Thoracic aorta (tissue), 2 donors: ENCODE data around the gene LRP1B. TPM values are rescaled to one million over a fixed set of nuclear protein-coding genes. Genes with fewer than 3 reads are reported as not detected.

Experiments used
- ATAC-seq: fragments of 150-250 bp; one replicate; pipeline ENCODE4 v1.8.0; 2017; ENCODE audit warnings: low read depth; ENCODE audit not compliant: insufficient number of reproducible peaks, low FRiP score
- DNase-seq: peaks from one replicate; pipeline ENCODE4 v3.0.0-alpha.2; 2020; ENCODE audit warnings: low spot score
- H3K27ac ChIP-seq, 2 donors: fragments of 200-600 bp; sonication (generic); 1 replicate in 1 of 2; 2 replicates in 1 of 2; pipeline ENCODE4 v1.5.1; 2016; ENCODE audit warnings: mild to moderate bottlenecking in 2 of 2, moderate library complexity in 2 of 2
- H3K27me3 ChIP-seq: fragments of 200-600 bp; sonication (generic); replicated peaks from 2 replicates; pipeline ENCODE4 v1.6.0; 2016; ENCODE audit warnings: mild to moderate bottlenecking; ENCODE audit not compliant: insufficient read depth
- H3K36me3 ChIP-seq: fragments of 200-600 bp; sonication (generic); one replicate; pipeline ENCODE4 v1.5.1; 2016
- H3K4me1 ChIP-seq, 2 donors: fragments of 200-600 bp; sonication (generic); 1 replicate in 1 of 2; 2 replicates in 1 of 2; pipeline versions ENCODE4 v1.5.1 to v1.6.0; 2016; ENCODE audit warnings: low read depth in 2 of 2, mild to moderate bottlenecking in 1 of 2; ENCODE audit not compliant: control insufficient read depth in 1 of 2
- H3K4me3 ChIP-seq: fragments of 200-600 bp; sonication (generic); 2 replicates; pipeline ENCODE4 v1.5.1; 2016; ENCODE audit warnings: mild to moderate bottlenecking
- H3K9me3 ChIP-seq: fragments of 200-600 bp; sonication (generic); 2 replicates; pipeline ENCODE4 v1.5.1; 2016
- total RNA-seq, 2 donors: library from RNA; depleted of rRNA; stranded (reverse); fragments of >200 nt; gene quantifications; one replicate each; pipeline versions ENCODE4 v1.1.0 to v1.2.3, GENCODE V29; 2016
- TF ChIP-seq, protein P1 (sequence below): fragments of 200-600 bp; sonication (generic); IDR thresholded peaks from one replicate; pipeline ENCODE4 v1.5.1; 2019; ENCODE audit warnings: antibody characterized with exemption

The LRP1B gene
- total RNA-seq, 2 donors from 2014 or later = 0.27 to 0.28 TPM

DNA sequence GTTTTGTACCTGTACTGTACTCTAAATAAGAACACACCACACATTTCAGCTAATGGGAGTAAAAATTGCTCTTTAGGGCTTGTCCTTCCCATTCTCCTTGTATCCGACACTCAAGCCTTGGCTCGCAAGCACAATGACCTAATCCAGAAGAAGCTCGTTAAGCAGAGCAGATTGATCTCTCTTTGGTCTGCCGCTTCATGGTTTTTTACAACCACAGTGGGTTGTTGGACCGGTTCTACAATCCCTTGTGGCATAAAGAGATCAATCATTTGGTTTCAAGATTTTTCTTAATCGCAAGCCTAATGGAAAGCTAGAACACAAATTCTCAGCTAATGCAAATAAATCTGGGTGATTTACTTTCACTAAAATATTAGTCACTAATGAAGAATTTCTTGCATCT lies 662.1 kb downstream of the LRP1B start:
- no peak overlapping the region for H3K27ac ChIP-seq
- H3K4me3 ChIP-seq = no peak overlapping the region
- no peaks in the 10 kb centered on the region for H3K36me3 ChIP-seq
- H3K4me1 ChIP-seq = no peaks in the 10 kb centered on the region
- TF ChIP-seq, protein P1, sequence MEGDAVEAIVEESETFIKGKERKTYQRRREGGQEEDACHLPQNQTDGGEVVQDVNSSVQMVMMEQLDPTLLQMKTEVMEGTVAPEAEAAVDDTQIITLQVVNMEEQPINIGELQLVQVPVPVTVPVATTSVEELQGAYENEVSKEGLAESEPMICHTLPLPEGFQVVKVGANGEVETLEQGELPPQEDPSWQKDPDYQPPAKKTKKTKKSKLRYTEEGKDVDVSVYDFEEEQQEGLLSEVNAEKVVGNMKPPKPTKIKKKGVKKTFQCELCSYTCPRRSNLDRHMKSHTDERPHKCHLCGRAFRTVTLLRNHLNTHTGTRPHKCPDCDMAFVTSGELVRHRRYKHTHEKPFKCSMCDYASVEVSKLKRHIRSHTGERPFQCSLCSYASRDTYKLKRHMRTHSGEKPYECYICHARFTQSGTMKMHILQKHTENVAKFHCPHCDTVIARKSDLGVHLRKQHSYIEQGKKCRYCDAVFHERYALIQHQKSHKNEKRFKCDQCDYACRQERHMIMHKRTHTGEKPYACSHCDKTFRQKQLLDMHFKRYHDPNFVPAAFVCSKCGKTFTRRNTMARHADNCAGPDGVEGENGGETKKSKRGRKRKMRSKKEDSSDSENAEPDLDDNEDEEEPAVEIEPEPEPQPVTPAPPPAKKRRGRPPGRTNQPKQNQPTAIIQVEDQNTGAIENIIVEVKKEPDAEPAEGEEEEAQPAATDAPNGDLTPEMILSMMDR = no peak
- no peaks in the 10 kb centered on the region for H3K27me3 ChIP-seq
- ATAC-seq = no peak
- DNase-seq = no peak
- H3K9me3 ChIP-seq = no peaks in the 10 kb centered on the region

DNA sequence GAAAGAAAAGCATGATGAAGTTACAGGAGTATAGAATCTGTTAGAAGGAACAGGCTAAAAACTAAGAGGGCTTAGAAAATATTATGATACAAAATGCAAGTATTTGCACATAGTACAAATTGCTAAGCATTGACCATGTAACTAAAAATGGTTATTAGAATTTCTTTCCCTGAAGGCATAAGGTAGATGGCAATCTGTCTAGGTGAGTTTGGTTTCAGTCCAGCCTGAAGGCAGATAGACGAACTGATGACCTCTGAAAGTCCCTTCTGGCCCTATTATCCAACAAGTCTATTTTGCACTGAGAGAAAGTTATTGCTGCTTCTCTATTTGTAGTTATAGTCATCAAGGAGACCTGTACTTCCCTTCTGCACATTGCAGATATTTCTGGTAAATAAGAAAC lies 663.5 kb downstream of the LRP1B start:
- Histone ChIP-seq H3K4me3 (no peak overlapping the region), H3K4me1 (no peaks in the 10 kb centered on the region), H3K27me3 (no peaks in the 10 kb centered on the region), H3K27ac (no peak overlapping the region), H3K9me3 (no peaks in the 10 kb centered on the region), H3K36me3 (no peaks in the 10 kb centered on the region)
- no peak for ATAC-seq
- TF ChIP-seq, protein P1 = no peak
- DNase-seq = no peak

DNA sequence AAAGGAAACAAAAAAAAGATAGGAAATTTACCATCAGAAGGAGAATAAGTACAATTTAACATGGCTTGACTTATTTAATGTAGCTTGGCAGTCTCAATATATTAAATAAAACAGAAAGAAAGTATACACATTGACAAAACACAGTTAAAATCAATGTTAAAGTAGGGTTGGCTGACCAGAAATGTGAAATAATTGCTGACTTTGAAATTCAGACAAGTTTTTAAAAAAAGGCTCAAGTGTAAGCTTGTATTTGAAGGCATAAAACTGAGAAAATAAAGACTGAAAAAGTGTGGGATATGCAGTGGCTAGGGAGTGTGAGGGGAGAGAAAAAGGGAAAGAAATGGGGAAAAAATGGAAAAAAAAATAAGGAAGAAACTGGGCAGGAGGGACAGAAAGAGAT lies 665.8 kb downstream of the LRP1B start:
- Histone ChIP-seq H3K27me3 (no peaks in the 10 kb centered on the region), H3K27ac (no peak overlapping the region), H3K4me1 (no peaks in the 10 kb centered on the region), H3K36me3 (no peaks in the 10 kb centered on the region), H3K9me3 (no peaks in the 10 kb centered on the region), H3K4me3 (no peak overlapping the region)
- ATAC-seq = no peak
- DNase-seq = no peak
- TF ChIP-seq, protein P1 = no peak

DNA sequence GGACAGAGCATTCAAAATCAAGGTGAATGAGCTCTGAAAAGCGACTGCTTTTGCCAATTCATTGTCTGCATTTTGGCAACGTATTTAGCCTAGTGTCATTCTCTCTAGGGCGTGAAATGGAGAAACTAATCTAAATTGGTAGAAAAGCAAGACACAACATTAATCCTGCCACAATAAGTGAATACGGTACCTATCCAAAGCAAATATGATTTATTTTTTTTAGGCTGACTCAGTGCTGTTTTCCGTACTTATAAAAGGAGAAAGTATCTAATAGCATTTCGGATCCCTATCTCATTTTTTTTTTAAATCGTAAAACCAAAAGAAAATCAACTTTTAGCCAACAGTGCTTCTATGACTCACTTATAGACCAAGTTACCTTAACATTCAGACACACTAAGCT lies 672.5 kb downstream of the LRP1B start:
- TF ChIP-seq, protein P1 = no peak
- DNase-seq (no peak), ATAC-seq (no peak)
- Histone ChIP-seq H3K9me3 (no peaks in the 10 kb centered on the region), H3K4me1 (no peaks in the 10 kb centered on the region), H3K4me3 (no peak overlapping the region), H3K36me3 (no peaks in the 10 kb centered on the region), H3K27me3 (no peaks in the 10 kb centered on the region), H3K27ac (no peak overlapping the region)

DNA sequence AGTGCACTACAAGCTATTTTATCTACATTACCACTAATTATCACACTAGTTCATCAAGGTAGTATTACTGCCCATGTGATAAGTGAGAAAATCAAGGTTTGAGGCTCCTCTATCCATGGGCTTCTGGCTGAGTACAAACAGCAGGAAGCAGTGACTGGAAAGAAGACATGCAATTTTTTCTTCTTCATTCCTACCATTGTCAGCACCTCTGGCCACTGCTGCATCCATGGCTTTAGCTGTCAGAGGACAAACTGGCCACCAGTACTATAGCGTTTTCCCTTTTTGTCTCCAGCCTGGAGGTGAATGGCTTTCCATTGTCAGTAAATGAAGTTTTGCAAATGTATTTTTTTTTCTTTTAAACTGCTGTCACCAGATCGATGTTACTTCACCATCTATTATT lies 674.9 kb downstream of the LRP1B start:
- no peaks in the 10 kb centered on the region for H3K4me1 ChIP-seq
- no peaks in the 10 kb centered on the region for H3K9me3 ChIP-seq
- no peaks in the 10 kb centered on the region for H3K36me3 ChIP-seq
- no peaks in the 10 kb centered on the region for H3K27me3 ChIP-seq
- H3K4me3 ChIP-seq = no peak overlapping the region
- ATAC-seq (no peak), DNase-seq (no peak)
- no peak overlapping the region for H3K27ac ChIP-seq
- TF ChIP-seq, protein P1 = no peak
